ENCODE results near the gene CCDC68. TPM values are rescaled to one million over a fixed set of nuclear protein-coding genes. Genes with fewer than 3 reads are reported as not detected.

CCDC68 gene
- total and polyA plus RNA-seq, 2 experiments from 2014 or later = 0.04 to 1.3 TPM

- DNase-seq (ENCODE audit: low read depth in 1 of 2, low spot score in 1 of 2) = no peak
- no peaks in the 10 kb centered on the region for H3K36me3 ChIP-seq
- H3K27ac ChIP-seq = no peak overlapping the region
- no peaks in the 10 kb centered on the region for H3K4me1 ChIP-seq (ENCODE audit: low read depth)
- H3K9me3 ChIP-seq (ENCODE audit: low read depth) = no peaks in the 10 kb centered on the region
- no peak for TF ChIP-seq CTCF (IDR thresholded peaks at IDR 0.05; ENCODE audit: low read depth, low read length)
- peaks cover 17% of the 10 kb centered on the region for H3K27me3 ChIP-seq
- no peak overlapping the region for H3K4me3 ChIP-seq
Measured at GRCh38 chr18:54961016-54961423, 1.8 kb upstream of the CCDC68 start.

GRCh38 chr18:54960197-54960596 is 936 bp upstream of the CCDC68 start:
- Histone ChIP-seq H3K27ac (no peak overlapping the region), H3K36me3 (no peaks in the 10 kb centered on the region), H3K4me1 (ENCODE audit: low read depth) (no peaks in the 10 kb centered on the region), H3K4me3 (no peak overlapping the region), H3K27me3 (peaks cover 17% of the 10 kb centered on the region), H3K9me3 (ENCODE audit: low read depth) (no peaks in the 10 kb centered on the region)
- DNase-seq (ENCODE audit: low read depth in 1 of 2, low spot score in 1 of 2) = no peak
- TF ChIP-seq CTCF (IDR thresholded peaks at IDR 0.05; ENCODE audit: low read depth, low read length) = no peak

- Histone ChIP-seq H3K27me3 (peaks cover 17% of the 10 kb centered on the region), H3K4me3 (no peak overlapping the region), H3K4me1 (ENCODE audit: low read depth) (no peaks in the 10 kb centered on the region), H3K27ac (no peak overlapping the region), H3K36me3 (no peaks in the 10 kb centered on the region), H3K9me3 (ENCODE audit: low read depth) (no peaks in the 10 kb centered on the region)
- TF ChIP-seq CTCF (IDR thresholded peaks at IDR 0.05; ENCODE audit: low read depth, low read length) = no peak
- DNase-seq (ENCODE audit: low read depth in 1 of 2, low spot score in 1 of 2) = peak in 1 of 2 donors; percentile 69
Measured at GRCh38 chr18:54957996-54958395, 1.3 kb downstream of the CCDC68 start.

- no peak for TF ChIP-seq CTCF (IDR thresholded peaks at IDR 0.05; ENCODE audit: low read depth, low read length)
- Histone ChIP-seq H3K36me3 (no peaks in the 10 kb centered on the region), H3K27ac (no peak overlapping the region), H3K4me1 (ENCODE audit: low read depth) (no peaks in the 10 kb centered on the region), H3K9me3 (ENCODE audit: low read depth) (no peaks in the 10 kb centered on the region), H3K4me3 (no peak overlapping the region), H3K27me3 (peaks cover 17% of the 10 kb centered on the region)
- DNase-seq (ENCODE audit: low read depth in 1 of 2, low spot score in 1 of 2) = no peak
Measured at GRCh38 chr18:54957296-54957832, 1.9 kb downstream of the CCDC68 start.

- Histone ChIP-seq H3K27me3 (peaks cover 17% of the 10 kb centered on the region), H3K4me3 (no peak overlapping the region), H3K4me1 (ENCODE audit: low read depth) (no peaks in the 10 kb centered on the region), H3K36me3 (no peaks in the 10 kb centered on the region), H3K27ac (no peak overlapping the region), H3K9me3 (ENCODE audit: low read depth) (no peaks in the 10 kb centered on the region)
- no peak for TF ChIP-seq CTCF (IDR thresholded peaks at IDR 0.05; ENCODE audit: low read depth, low read length)
- no peak for DNase-seq (ENCODE audit: low read depth in 1 of 2, low spot score in 1 of 2)
Measured at GRCh38 chr18:54956506-54956905, 2.8 kb downstream of the CCDC68 start.

Measured in cardiac muscle cell (in vitro differentiated cells and primary cell).